Activated CD4-positive, alpha-beta T cell treated with anti-CD3 and anti-CD28 coated beads, Interleukin-2, amount 50 U/mL, for 4 hours (primary cell): ENCODE data around the gene SLC38A6.

Source experiments
- DNase-seq, 2 experiments: peaks; one replicate each; pipeline ENCODE4 v3.0.0-alpha.2; 2020

Gene SLC38A6

GRCh38 chr14:60980811-60981632, at the start of gene SLC38A6, which contains the start of gene TRMT5:
SLC38A6 (plus strand) TSS chr14:60981245; CDS start chr14:60981278, 33 bp downstream.
TRMT5 (minus strand) TSS chr14:60981079; CDS start chr14:60980973, 106 bp downstream.
- DNase-seq: peak; percentile 87 to 88

GRCh38 chr14:60933920-60934655, 47.0 kb upstream of the SLC38A6 start:
- no peak for DNase-seq

- DNase-seq: no peak
These were observed 45.7 kb upstream of the SLC38A6 start for GRCh38 chr14:60935319-60935718.

GRCh38 chr14:60943637-60944032, 37.4 kb upstream of the SLC38A6 start:
- no peak for DNase-seq

GRCh38 chr14:60944204-60944603, 36.8 kb upstream of the SLC38A6 start:
- DNase-seq: no peak

- DNase-seq: no peak
These were observed 35.1 kb upstream of the SLC38A6 start for GRCh38 chr14:60945984-60946383.

GRCh38 chr14:60946773-60947172, 34.3 kb upstream of the SLC38A6 start:
- no peak for DNase-seq

GRCh38 chr14:60951776-60952435, 29.1 kb upstream of the SLC38A6 start:
- no peak for DNase-seq

- DNase-seq: no peak
These were observed 24.8 kb upstream of the SLC38A6 start for GRCh38 chr14:60956202-60956601.

- DNase-seq: no peak
These were observed 24.4 kb upstream of the SLC38A6 start for GRCh38 chr14:60956632-60957031.

GRCh38 chr14:60958146-60958545, 22.9 kb upstream of the SLC38A6 start:
- DNase-seq: no peak

- DNase-seq: no peak
These were observed 17.3 kb upstream of the SLC38A6 start for GRCh38 chr14:60963761-60964160.

- no peak for DNase-seq
These were observed 16.1 kb upstream of the SLC38A6 start for GRCh38 chr14:60964904-60965303.

GRCh38 chr14:60965402-60965801, 15.6 kb upstream of the SLC38A6 start:
- no peak for DNase-seq

- DNase-seq: no peak
These were observed 12.9 kb upstream of the SLC38A6 start for GRCh38 chr14:60968099-60968498.

- no peak for DNase-seq
These were observed 12.4 kb upstream of the SLC38A6 start for GRCh38 chr14:60968671-60969070.

GRCh38 chr14:60970146-60970545, 10.9 kb upstream of the SLC38A6 start:
- no peak for DNase-seq

- DNase-seq: no peak
These were observed 9.8 kb upstream of the SLC38A6 start for GRCh38 chr14:60971271-60971670.

- no peak for DNase-seq
These were observed 8.8 kb upstream of the SLC38A6 start for GRCh38 chr14:60972295-60972694.

- no peak for DNase-seq
These were observed 8.0 kb upstream of the SLC38A6 start for GRCh38 chr14:60973070-60973469.

GRCh38 chr14:60974090-60974651, 6.9 kb upstream of the SLC38A6 start:
- DNase-seq: no peak

GRCh38 chr14:60975551-60975950, 5.5 kb upstream of the SLC38A6 start:
- DNase-seq: no peak

GRCh38 chr14:60977847-60978246, 3.2 kb upstream of the SLC38A6 start:
- DNase-seq: no peak
